ENCODE results near the gene SORCS2. TPM values are rescaled to one million over a fixed set of nuclear protein-coding genes. Genes with fewer than 3 reads are reported as not detected.

SORCS2 gene
- total and polyA plus RNA-seq, 4 donors = 0.05 to 8.4 (median 1.8) TPM

DNA sequence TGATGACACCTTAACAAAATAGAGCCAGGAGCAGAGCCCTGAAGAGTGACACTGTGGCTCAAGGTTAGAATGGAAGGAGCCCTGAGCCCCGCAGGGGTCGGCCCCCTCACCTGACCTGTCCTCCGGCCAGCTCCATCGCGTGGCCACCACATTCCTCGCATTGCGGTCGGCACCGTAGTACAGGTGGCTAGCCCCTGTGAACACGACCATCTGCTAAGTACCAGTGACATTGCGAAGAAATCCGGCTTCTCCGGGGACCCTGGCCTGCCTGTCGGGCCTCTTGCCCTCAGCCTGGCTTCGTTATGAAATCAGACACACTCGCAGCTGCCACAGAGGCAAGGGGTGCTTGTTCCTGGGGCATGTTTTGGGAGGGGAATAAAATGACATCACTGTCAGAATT lies 568.4 kb downstream of the SORCS2 start:
- H3K4me1 ChIP-seq (ENCODE audit: control insufficient read depth in 1 of 2, insufficient read depth in 2 of 2, low read length in 2 of 2) = no peaks in the 10 kb centered on the region
- 88 to 89% methylated on average over 16 of the region's 16 CpGs for WGBS, 2 donors
- H3K4me3 ChIP-seq (ENCODE audit: low read length in 2 of 2) = no peak overlapping the region
- no peaks in the 10 kb centered on the region for H3K9me3 ChIP-seq (ENCODE audit: control insufficient read depth, low read length)
- peaks cover 0 to 2% of the 10 kb centered on the region in 2 donors for H3K36me3 ChIP-seq (ENCODE audit: control insufficient read depth in 1 of 2, insufficient read depth in 2 of 2, low read length in 1 of 2)
- DNase-seq (no peak), ATAC-seq (ENCODE audit: low FRiP score) (no peak)
- no peak overlapping the region for H3K27ac ChIP-seq (ENCODE audit: low read depth in 1 of 2, low read length in 2 of 2)
- intact Hi-C loops (cut with DNase I) = loop anchor here (2.0 to 5.0 kb wide), 3 partner anchors 42 to 227 kb away; no protein-coding TSS in a partner anchor
- no peaks in the 10 kb centered on the region for H3K27me3 ChIP-seq (ENCODE audit: control insufficient read depth in 1 of 2, insufficient read depth in 2 of 2, low read length in 1 of 2)

DNA sequence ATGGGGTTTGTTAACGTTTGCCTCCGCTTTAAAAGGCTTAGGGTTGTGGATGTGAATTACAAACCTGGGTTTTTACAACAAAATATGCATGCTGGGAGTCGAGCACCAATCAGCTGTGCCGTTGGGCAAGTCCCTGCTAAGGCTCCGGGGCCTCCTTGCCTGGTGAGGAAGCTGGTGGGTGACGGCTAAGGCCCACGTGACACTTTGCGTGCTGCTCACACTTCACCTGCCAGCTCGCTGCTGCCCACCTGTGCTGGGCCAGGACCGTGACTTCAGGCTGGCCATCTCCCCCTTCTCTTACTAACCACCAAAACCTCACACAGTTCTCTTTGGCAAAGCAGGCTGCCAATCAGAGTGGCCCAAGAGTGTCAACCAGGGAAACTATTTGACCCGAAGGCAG lies 569.0 kb downstream of the SORCS2 start:
- WGBS, 2 donors = 82 to 83% methylated on average over 11 of the region's 11 CpGs
- H3K27me3 ChIP-seq (ENCODE audit: control insufficient read depth in 1 of 2, insufficient read depth in 2 of 2, low read length in 1 of 2) = no peaks in the 10 kb centered on the region
- ATAC-seq (ENCODE audit: low FRiP score) = no peak
- H3K4me1 ChIP-seq (ENCODE audit: control insufficient read depth in 1 of 2, insufficient read depth in 2 of 2, low read length in 2 of 2) = no peaks in the 10 kb centered on the region
- intact Hi-C loops (cut with DNase I) = loop anchor here (2.0 to 5.0 kb wide), 3 partner anchors 41 to 226 kb away; no protein-coding TSS in a partner anchor
- H3K36me3 ChIP-seq (ENCODE audit: control insufficient read depth in 1 of 2, insufficient read depth in 2 of 2, low read length in 1 of 2) = peaks cover 0 to 2% of the 10 kb centered on the region in 2 donors
- DNase-seq = no peak
- no peak overlapping the region for H3K4me3 ChIP-seq (ENCODE audit: low read length in 2 of 2)
- H3K9me3 ChIP-seq (ENCODE audit: control insufficient read depth, low read length) = no peaks in the 10 kb centered on the region
- H3K27ac ChIP-seq (ENCODE audit: low read depth in 1 of 2, low read length in 2 of 2) = no peak overlapping the region

DNA sequence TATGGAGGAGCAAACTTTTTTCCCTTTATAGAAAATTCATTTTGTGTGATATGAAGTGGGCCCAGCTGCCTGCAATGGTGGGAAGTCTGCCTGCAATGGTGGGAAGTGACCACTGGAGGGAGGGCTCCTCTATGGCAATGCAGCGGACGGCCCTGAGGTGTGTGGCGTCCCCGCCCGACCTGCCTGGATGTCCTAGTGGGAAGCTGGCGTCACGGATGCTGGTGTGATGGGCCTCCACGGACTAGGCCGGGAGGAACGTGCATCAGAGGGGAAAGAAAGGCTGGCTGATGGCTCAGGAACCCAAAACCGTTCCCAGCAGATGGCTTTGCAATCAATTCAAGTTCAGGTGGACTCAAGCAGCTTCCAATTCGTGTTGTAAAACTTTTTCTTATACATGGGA lies 569.4 kb downstream of the SORCS2 start:
- ATAC-seq (ENCODE audit: low FRiP score) (peak; percentile 86), DNase-seq (peak; percentile 86 to 92)
- intact Hi-C loops (cut with DNase I) = loop anchor here (2.0 to 5.0 kb wide), 3 partner anchors 41 to 226 kb away; no protein-coding TSS in a partner anchor
- no peak overlapping the region for H3K27ac ChIP-seq (ENCODE audit: low read depth in 1 of 2, low read length in 2 of 2)
- no peaks in the 10 kb centered on the region for H3K9me3 ChIP-seq (ENCODE audit: control insufficient read depth, low read length)
- H3K4me1 ChIP-seq (ENCODE audit: control insufficient read depth in 1 of 2, insufficient read depth in 2 of 2, low read length in 2 of 2) = no peaks in the 10 kb centered on the region
- H3K27me3 ChIP-seq (ENCODE audit: control insufficient read depth in 1 of 2, insufficient read depth in 2 of 2, low read length in 1 of 2) = no peaks in the 10 kb centered on the region
- H3K4me3 ChIP-seq (ENCODE audit: low read length in 2 of 2) = no peak overlapping the region
- H3K36me3 ChIP-seq (ENCODE audit: control insufficient read depth in 1 of 2, insufficient read depth in 2 of 2, low read length in 1 of 2) = peaks cover 0 to 2% of the 10 kb centered on the region in 2 donors
- 17 to 31% methylated on average over 12 of the region's 12 CpGs for WGBS, 2 donors

DNA sequence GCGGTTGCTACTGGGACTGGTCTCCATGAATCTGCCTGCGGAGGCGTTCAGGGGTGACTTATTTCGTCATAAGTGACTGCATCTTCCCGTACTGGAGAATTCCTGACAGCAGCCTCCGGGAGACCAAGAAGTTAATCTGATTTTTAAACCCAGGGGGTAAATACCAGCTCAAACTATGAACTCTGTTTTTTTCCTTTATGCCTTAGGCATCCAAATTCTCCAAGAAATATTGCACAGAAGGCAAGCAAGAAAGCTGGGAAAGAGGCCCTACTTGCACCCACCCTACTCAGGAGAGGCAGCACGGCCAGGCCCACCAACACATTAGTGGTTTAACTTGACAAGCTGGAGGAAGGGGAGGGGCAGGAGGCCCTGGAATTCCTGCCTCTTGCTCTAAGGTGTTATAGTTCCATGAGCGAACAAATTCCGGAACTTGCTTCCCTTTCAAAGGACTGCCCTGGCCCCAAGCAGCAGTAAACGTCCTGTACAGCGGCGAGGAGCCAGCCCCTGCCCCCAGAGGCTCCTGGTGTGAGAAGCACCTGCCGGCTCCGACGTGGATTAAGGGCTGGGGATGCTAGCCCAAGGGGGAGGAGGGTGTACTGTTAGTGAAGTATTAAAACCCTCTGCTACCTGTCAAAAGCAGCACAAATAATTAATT lies 570.2 kb downstream of the SORCS2 start:
- Histone ChIP-seq H3K4me1 (ENCODE audit: control insufficient read depth in 1 of 2, insufficient read depth in 2 of 2, low read length in 2 of 2) (no peaks in the 10 kb centered on the region), H3K9me3 (ENCODE audit: control insufficient read depth, low read length) (no peaks in the 10 kb centered on the region), H3K4me3 (ENCODE audit: low read length in 2 of 2) (no peak overlapping the region), H3K27me3 (ENCODE audit: control insufficient read depth in 1 of 2, insufficient read depth in 2 of 2, low read length in 1 of 2) (no peaks in the 10 kb centered on the region), H3K36me3 (ENCODE audit: control insufficient read depth in 1 of 2, insufficient read depth in 2 of 2, low read length in 1 of 2) (peaks cover 0 to 2% of the 10 kb centered on the region in 2 donors), H3K27ac (ENCODE audit: low read depth in 1 of 2, low read length in 2 of 2) (no peak overlapping the region)
- no peak for ATAC-seq (ENCODE audit: low FRiP score)
- intact Hi-C loops (cut with DNase I) = loop anchor here (5.0 kb wide), 2 partner anchors 40 to 225 kb away; no protein-coding TSS in a partner anchor
- DNase-seq = no peak
- 80 to 85% methylated on average over 15 of the region's 15 CpGs for WGBS, 2 donors

DNA sequence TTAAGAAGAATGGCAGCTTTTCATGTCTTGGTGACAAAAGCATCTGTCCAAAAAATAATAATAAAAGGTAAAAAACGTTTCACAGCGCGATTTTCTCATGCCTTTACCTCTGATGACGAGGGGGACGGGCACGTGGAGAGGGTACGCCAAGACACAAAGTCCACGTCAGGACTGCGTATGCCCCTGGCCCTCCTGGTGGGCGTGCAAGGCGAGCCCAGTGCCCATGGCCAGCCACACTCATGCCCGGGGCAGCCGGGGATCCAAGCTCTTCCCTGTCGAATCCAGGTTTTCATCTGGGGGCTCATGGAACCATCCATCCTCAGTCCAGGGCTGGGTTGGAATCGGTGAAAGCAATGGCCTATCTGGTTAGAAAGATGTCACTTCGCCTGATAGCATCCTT lies 570.8 kb downstream of the SORCS2 start:
- H3K4me1 ChIP-seq (ENCODE audit: control insufficient read depth in 1 of 2, insufficient read depth in 2 of 2, low read length in 2 of 2) = no peaks in the 10 kb centered on the region
- no peaks in the 10 kb centered on the region for H3K9me3 ChIP-seq (ENCODE audit: control insufficient read depth, low read length)
- H3K36me3 ChIP-seq (ENCODE audit: control insufficient read depth in 1 of 2, insufficient read depth in 2 of 2, low read length in 1 of 2) = peaks cover 0 to 2% of the 10 kb centered on the region in 2 donors
- DNase-seq = no peak
- no peak overlapping the region for H3K4me3 ChIP-seq (ENCODE audit: low read length in 2 of 2)
- intact Hi-C loops (cut with DNase I) = loop anchor here (5.0 kb wide), 2 partner anchors 39 to 224 kb away; no protein-coding TSS in a partner anchor
- WGBS, 2 donors = 89 to 91% methylated on average over 16 of the region's 16 CpGs
- no peak for ATAC-seq (ENCODE audit: low FRiP score)
- no peaks in the 10 kb centered on the region for H3K27me3 ChIP-seq (ENCODE audit: control insufficient read depth in 1 of 2, insufficient read depth in 2 of 2, low read length in 1 of 2)
- no peak overlapping the region for H3K27ac ChIP-seq (ENCODE audit: low read depth in 1 of 2, low read length in 2 of 2)

DNA sequence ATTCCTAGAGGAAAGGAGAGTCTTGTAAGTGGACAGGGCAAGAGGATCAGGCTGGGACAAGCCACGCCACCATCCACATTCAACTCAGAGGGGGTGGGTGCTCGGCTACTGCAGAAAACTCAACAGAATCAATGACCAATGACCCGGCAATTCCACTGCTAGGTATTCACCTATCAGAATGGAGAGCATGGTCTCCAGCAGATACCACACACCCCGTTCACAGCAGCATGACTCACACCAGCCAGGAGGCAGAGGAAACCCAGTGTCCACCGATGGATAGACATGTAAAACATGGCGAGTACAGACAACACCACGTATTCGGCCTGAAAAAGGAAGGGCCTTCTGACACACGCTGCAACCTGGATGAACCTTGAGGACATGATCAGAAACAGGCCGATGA lies 571.5 kb downstream of the SORCS2 start:
- H3K9me3 ChIP-seq (ENCODE audit: control insufficient read depth, low read length) = no peaks in the 10 kb centered on the region
- no peak overlapping the region for H3K4me3 ChIP-seq (ENCODE audit: low read length in 2 of 2)
- H3K27ac ChIP-seq (ENCODE audit: low read depth in 1 of 2, low read length in 2 of 2) = no peak overlapping the region
- no peaks in the 10 kb centered on the region for H3K27me3 ChIP-seq (ENCODE audit: control insufficient read depth in 1 of 2, insufficient read depth in 2 of 2, low read length in 1 of 2)
- H3K36me3 ChIP-seq (ENCODE audit: control insufficient read depth in 1 of 2, insufficient read depth in 2 of 2, low read length in 1 of 2) = peaks cover 0 to 5% of the 10 kb centered on the region in 2 donors
- intact Hi-C loops (cut with DNase I) = loop anchor here (5.0 kb wide), 2 partner anchors 39 to 224 kb away; no protein-coding TSS in a partner anchor
- no peak for ATAC-seq (ENCODE audit: low FRiP score)
- 74 to 85% methylated on average over 10 of the region's 10 CpGs for WGBS, 2 donors
- H3K4me1 ChIP-seq (ENCODE audit: control insufficient read depth in 1 of 2, insufficient read depth in 2 of 2, low read length in 2 of 2) = no peaks in the 10 kb centered on the region
- peak in 1 of 2 donors; percentile 12 for DNase-seq

DNA sequence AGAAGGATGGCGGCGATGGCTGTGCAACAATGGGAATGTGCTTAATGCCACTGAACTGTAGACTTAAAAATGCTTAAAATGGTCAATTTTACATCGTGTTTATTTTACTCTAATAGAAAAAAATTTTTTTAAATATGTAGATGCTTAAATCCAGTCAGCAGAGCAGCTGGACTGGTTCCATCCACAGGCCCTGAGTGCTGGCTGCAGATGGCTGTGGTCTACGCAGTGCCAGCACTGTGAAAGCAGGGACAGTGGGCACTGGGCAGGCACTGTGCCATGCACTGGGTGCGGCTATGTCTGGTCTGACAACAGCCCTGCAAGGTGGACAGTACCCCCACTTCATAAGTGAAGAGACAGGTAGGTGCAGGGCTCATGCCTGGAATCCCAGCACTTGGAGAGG lies 572.1 kb downstream of the SORCS2 start:
- Histone ChIP-seq H3K4me3 (ENCODE audit: low read length in 2 of 2) (no peak overlapping the region), H3K27me3 (ENCODE audit: control insufficient read depth in 1 of 2, insufficient read depth in 2 of 2, low read length in 1 of 2) (no peaks in the 10 kb centered on the region), H3K4me1 (ENCODE audit: control insufficient read depth in 1 of 2, insufficient read depth in 2 of 2, low read length in 2 of 2) (no peaks in the 10 kb centered on the region), H3K36me3 (ENCODE audit: control insufficient read depth in 1 of 2, insufficient read depth in 2 of 2, low read length in 1 of 2) (peaks cover 0 to 5% of the 10 kb centered on the region in 2 donors), H3K27ac (ENCODE audit: low read depth in 1 of 2, low read length in 2 of 2) (no peak overlapping the region), H3K9me3 (ENCODE audit: control insufficient read depth, low read length) (no peaks in the 10 kb centered on the region)
- 60 to 62% methylated on average over 5 of the region's 5 CpGs for WGBS, 2 donors
- intact Hi-C loops (cut with DNase I) = loop anchor here (5.0 kb wide), 2 partner anchors 38 to 223 kb away; no protein-coding TSS in a partner anchor
- DNase-seq (peak in 1 of 2 donors; percentile 24), ATAC-seq (ENCODE audit: low FRiP score) (no peak)

DNA sequence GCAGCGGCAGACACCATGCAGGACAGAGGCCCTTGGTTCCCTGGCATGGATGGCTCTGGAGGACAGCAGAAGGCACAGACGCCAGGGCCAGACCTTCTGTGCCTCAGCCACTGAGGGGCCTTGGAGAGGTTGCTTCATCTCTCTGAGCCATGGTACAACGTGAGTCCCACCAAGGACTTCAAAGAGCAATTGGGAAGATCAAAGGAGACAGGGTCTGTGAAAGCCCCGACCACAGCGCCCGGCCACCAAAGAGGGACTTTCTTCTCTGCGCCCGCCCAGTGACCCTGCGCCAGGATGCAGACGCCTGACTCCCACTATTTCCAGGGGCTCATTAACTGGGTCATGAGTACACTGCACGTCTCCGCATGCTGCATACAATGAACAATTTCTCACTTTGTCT lies 573.3 kb downstream of the SORCS2 start:
- no peaks in the 10 kb centered on the region for H3K9me3 ChIP-seq (ENCODE audit: control insufficient read depth, low read length)
- no peak overlapping the region for H3K4me3 ChIP-seq (ENCODE audit: low read length in 2 of 2)
- no peak for ATAC-seq (ENCODE audit: low FRiP score)
- peaks cover 0 to 5% of the 10 kb centered on the region in 2 donors for H3K36me3 ChIP-seq (ENCODE audit: control insufficient read depth in 1 of 2, insufficient read depth in 2 of 2, low read length in 1 of 2)
- intact Hi-C loops (cut with DNase I) = no loop called here
- 82 to 84% methylated on average over 12 of the region's 12 CpGs for WGBS, 2 donors
- no peaks in the 10 kb centered on the region for H3K4me1 ChIP-seq (ENCODE audit: control insufficient read depth in 1 of 2, insufficient read depth in 2 of 2, low read length in 2 of 2)
- DNase-seq = peak; percentile 30 to 47
- no peaks in the 10 kb centered on the region for H3K27me3 ChIP-seq (ENCODE audit: control insufficient read depth in 1 of 2, insufficient read depth in 2 of 2, low read length in 1 of 2)
- H3K27ac ChIP-seq (ENCODE audit: low read depth in 1 of 2, low read length in 2 of 2) = no peak overlapping the region

DNA sequence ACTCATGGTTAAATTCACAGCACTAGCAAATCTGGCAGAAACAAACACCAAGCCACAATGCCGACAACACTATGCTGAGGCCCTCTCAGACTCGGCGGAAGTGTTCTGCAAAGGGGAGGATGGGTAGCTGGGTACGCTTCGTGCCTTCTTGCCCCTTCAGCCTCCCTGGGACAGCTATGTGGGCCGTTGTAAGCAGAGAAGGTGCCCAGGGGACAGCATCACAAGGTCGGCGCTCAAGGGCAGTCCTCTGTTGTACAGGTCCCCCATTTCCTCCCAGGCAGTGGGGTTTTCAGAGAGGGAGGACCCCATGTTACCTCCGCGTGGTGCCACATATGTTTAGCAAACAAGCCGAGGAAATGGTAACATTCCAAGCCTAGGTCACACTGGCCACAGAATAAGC lies 573.7 kb downstream of the SORCS2 start:
- intact Hi-C loops (cut with DNase I) = no loop called here
- ATAC-seq (ENCODE audit: low FRiP score) = no peak
- DNase-seq = peak; percentile 13 to 44
- Histone ChIP-seq H3K9me3 (ENCODE audit: control insufficient read depth, low read length) (no peaks in the 10 kb centered on the region), H3K4me1 (ENCODE audit: control insufficient read depth in 1 of 2, insufficient read depth in 2 of 2, low read length in 2 of 2) (no peaks in the 10 kb centered on the region), H3K36me3 (ENCODE audit: control insufficient read depth in 1 of 2, insufficient read depth in 2 of 2, low read length in 1 of 2) (peaks cover 0 to 5% of the 10 kb centered on the region in 2 donors), H3K27me3 (ENCODE audit: control insufficient read depth in 1 of 2, insufficient read depth in 2 of 2, low read length in 1 of 2) (no peaks in the 10 kb centered on the region), H3K4me3 (ENCODE audit: low read length in 2 of 2) (no peak overlapping the region), H3K27ac (ENCODE audit: low read depth in 1 of 2, low read length in 2 of 2) (no peak overlapping the region)
- WGBS, 2 donors = 81 to 83% methylated on average over 11 of the region's 11 CpGs

Measured in aorta (tissue), 5 donors.